ENCODE measurements around the gene FER.

DNA sequence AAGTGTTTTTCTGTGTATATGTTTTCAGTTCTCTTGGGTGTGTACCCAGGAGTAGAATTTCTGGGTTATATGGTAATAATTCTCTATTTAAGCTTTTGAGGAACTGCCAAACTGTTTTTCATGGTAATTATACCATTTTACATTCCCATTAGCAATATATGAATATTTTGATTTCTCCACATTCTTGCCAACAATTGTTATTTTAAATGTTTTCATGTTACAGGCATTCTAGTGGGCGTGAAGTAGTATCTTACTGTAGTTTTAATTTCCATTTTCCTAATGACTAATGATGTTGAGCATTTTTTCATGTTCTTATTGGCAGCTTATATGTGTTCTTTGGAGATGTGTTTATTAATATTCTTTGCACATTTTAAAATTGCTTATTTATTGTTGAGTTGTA is 199.5 kb downstream of the FER start:
- TF ChIP-seq, protein P1, sequence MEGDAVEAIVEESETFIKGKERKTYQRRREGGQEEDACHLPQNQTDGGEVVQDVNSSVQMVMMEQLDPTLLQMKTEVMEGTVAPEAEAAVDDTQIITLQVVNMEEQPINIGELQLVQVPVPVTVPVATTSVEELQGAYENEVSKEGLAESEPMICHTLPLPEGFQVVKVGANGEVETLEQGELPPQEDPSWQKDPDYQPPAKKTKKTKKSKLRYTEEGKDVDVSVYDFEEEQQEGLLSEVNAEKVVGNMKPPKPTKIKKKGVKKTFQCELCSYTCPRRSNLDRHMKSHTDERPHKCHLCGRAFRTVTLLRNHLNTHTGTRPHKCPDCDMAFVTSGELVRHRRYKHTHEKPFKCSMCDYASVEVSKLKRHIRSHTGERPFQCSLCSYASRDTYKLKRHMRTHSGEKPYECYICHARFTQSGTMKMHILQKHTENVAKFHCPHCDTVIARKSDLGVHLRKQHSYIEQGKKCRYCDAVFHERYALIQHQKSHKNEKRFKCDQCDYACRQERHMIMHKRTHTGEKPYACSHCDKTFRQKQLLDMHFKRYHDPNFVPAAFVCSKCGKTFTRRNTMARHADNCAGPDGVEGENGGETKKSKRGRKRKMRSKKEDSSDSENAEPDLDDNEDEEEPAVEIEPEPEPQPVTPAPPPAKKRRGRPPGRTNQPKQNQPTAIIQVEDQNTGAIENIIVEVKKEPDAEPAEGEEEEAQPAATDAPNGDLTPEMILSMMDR (IDR thresholded peaks at IDR 0.05; ENCODE audit: insufficient read depth, low read length) = no peak
- TF ChIP-seq, protein P2, sequence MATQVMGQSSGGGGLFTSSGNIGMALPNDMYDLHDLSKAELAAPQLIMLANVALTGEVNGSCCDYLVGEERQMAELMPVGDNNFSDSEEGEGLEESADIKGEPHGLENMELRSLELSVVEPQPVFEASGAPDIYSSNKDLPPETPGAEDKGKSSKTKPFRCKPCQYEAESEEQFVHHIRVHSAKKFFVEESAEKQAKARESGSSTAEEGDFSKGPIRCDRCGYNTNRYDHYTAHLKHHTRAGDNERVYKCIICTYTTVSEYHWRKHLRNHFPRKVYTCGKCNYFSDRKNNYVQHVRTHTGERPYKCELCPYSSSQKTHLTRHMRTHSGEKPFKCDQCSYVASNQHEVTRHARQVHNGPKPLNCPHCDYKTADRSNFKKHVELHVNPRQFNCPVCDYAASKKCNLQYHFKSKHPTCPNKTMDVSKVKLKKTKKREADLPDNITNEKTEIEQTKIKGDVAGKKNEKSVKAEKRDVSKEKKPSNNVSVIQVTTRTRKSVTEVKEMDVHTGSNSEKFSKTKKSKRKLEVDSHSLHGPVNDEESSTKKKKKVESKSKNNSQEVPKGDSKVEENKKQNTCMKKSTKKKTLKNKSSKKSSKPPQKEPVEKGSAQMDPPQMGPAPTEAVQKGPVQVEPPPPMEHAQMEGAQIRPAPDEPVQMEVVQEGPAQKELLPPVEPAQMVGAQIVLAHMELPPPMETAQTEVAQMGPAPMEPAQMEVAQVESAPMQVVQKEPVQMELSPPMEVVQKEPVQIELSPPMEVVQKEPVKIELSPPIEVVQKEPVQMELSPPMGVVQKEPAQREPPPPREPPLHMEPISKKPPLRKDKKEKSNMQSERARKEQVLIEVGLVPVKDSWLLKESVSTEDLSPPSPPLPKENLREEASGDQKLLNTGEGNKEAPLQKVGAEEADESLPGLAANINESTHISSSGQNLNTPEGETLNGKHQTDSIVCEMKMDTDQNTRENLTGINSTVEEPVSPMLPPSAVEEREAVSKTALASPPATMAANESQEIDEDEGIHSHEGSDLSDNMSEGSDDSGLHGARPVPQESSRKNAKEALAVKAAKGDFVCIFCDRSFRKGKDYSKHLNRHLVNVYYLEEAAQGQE (IDR thresholded peaks at IDR 0.05; ENCODE audit: insufficient replicate concordance, low read depth) = no peak

All from HL-60 (cell line).